Measurements from ENCODE around the gene RUFY3. TPM values are rescaled to one million over a fixed set of nuclear protein-coding genes. Genes with fewer than 3 reads are reported as not detected.
A peak's percentile ranks its signal among the peaks of the same experiment; 100 is the strongest.

RUFY3 gene
- 100 to 1,000 TPM in 1 of 2 donors, 10 to 100 TPM in 1; 61.5 to 122 TPM for total RNA-seq
- 10 to 100 TPM; 17.2 to 25.0 TPM for polyA plus RNA-seq
- long read RNA-seq, donor 1, partial matches to known transcripts = 5 of 12 reads
- long read RNA-seq, donor 1, other reads (novel, unspliced or antisense) = 0 of 12 reads
- long read RNA-seq, donor 2, partial matches to known transcripts = 16 of 25 reads
- long read RNA-seq, donor 2, other reads (novel, unspliced or antisense) = 9 of 25 reads
- long read RNA-seq, donor 3, partial matches to known transcripts = 0 of 1 reads
- long read RNA-seq, donor 3, other reads (novel, unspliced or antisense) = 0 of 1 reads
- long read RNA-seq, donor 4, partial matches to known transcripts = 0 of 2 reads
- long read RNA-seq, donor 4, other reads (novel, unspliced or antisense) = 0 of 2 reads
- long read RNA-seq, donor 5, transcript RUFY3-203 (12 exons, 2,143 nt) = major isoform, 5 of 9 reads
- long read RNA-seq, donor 5, partial matches to known transcripts = 0 of 9 reads
- long read RNA-seq, donor 5, other reads (novel, unspliced or antisense) = 0 of 9 reads

- no peak within 1 kb of the TSS for H3K4me3 ChIP-seq
- WGBS, 2 donors = 57 to 71% methylated on average over 3 of the region's 3 CpGs
- H3K9me3 ChIP-seq (ENCODE audit: control insufficient read depth in 4 of 4, insufficient read depth in 3 of 4, low read length in 3 of 4) = no peaks in the 10 kb centered on the region
- no peaks in the 10 kb centered on the region for H3K27me3 ChIP-seq (ENCODE audit: control insufficient read depth in 3 of 3, insufficient read depth in 3 of 3, low read length in 2 of 3)
- peak within 1 kb of the TSS; percentile 9 to 74 for H3K9ac ChIP-seq (ENCODE audit: insufficient read depth in 1 of 2, low read length in 2 of 2)
- peak within 1 kb of the TSS in 1 of 2 donors; percentile 65 for H3K27ac ChIP-seq (ENCODE audit: low read depth in 1 of 2, low read length in 1 of 2)
- ATAC-seq (ENCODE audit: insufficient read depth, low FRiP score) (peak; percentile 60), DNase-seq (peak; percentile 57 to 84 (median 73))
- H3K4me1 ChIP-seq (ENCODE audit: control insufficient read depth in 5 of 5, insufficient read depth in 5 of 5, low read length in 5 of 5) = peaks cover 0 to 22% (median 4%) of the 10 kb centered on the region in 5 donors
- H3K36me3 ChIP-seq (ENCODE audit: control insufficient read depth in 4 of 4, insufficient read depth in 4 of 4, low read length in 4 of 4) = no peaks in the 10 kb centered on the region
- no peak for TF ChIP-seq CTCF (IDR thresholded peaks at IDR 0.05; ENCODE audit: control extremely low read depth, extremely low read depth)
These were observed at the start of gene RUFY3 for GRCh38 chr4:70721747-70722146. TSS of gene RUFY3 (plus strand) at chr4:70721964. CDS start at chr4:70722574, 610 bp downstream.

GRCh38 chr4:70674191-70674590, 47.6 kb upstream of the RUFY3 start:
- no peaks in the 10 kb centered on the region for H3K9me3 ChIP-seq (ENCODE audit: control insufficient read depth in 4 of 4, insufficient read depth in 3 of 4, low read length in 3 of 4)
- no peak overlapping the region for H3K4me3 ChIP-seq
- ATAC-seq (ENCODE audit: insufficient read depth, low FRiP score) (no peak), DNase-seq (peak in 2 of 3 donors; percentile 59 to 68)
- peaks cover 0 to 16% (median 0%) of the 10 kb centered on the region in 5 donors for H3K4me1 ChIP-seq (ENCODE audit: control insufficient read depth in 5 of 5, insufficient read depth in 5 of 5, low read length in 5 of 5)
- H3K9ac ChIP-seq (ENCODE audit: insufficient read depth in 1 of 2, low read length in 2 of 2) = no peak overlapping the region
- no peak overlapping the region for H3K27ac ChIP-seq (ENCODE audit: low read depth in 1 of 2, low read length in 1 of 2)
- no peak for TF ChIP-seq CTCF (IDR thresholded peaks at IDR 0.05; ENCODE audit: control extremely low read depth, extremely low read depth)
- no peaks in the 10 kb centered on the region for H3K36me3 ChIP-seq (ENCODE audit: control insufficient read depth in 4 of 4, insufficient read depth in 4 of 4, low read length in 4 of 4)
- H3K27me3 ChIP-seq (ENCODE audit: control insufficient read depth in 3 of 3, insufficient read depth in 3 of 3, low read length in 2 of 3) = no peaks in the 10 kb centered on the region

GRCh38 chr4:70674731-70675130, 47.0 kb upstream of the RUFY3 start:
- DNase-seq = peak in 2 of 3 donors; percentile 61 to 76
- Histone ChIP-seq H3K4me3 (no peak overlapping the region), H3K27me3 (ENCODE audit: control insufficient read depth in 3 of 3, insufficient read depth in 3 of 3, low read length in 2 of 3) (no peaks in the 10 kb centered on the region), H3K27ac (ENCODE audit: low read depth in 1 of 2, low read length in 1 of 2) (no peak overlapping the region), H3K36me3 (ENCODE audit: control insufficient read depth in 4 of 4, insufficient read depth in 4 of 4, low read length in 4 of 4) (no peaks in the 10 kb centered on the region), H3K4me1 (ENCODE audit: control insufficient read depth in 5 of 5, insufficient read depth in 5 of 5, low read length in 5 of 5) (peaks cover 0 to 16% (median 0%) of the 10 kb centered on the region in 5 donors), H3K9ac (ENCODE audit: insufficient read depth in 1 of 2, low read length in 2 of 2) (no peak overlapping the region), H3K9me3 (ENCODE audit: control insufficient read depth in 4 of 4, insufficient read depth in 3 of 4, low read length in 3 of 4) (no peaks in the 10 kb centered on the region)
- no peak for ATAC-seq (ENCODE audit: insufficient read depth, low FRiP score)
- no peak for TF ChIP-seq CTCF (IDR thresholded peaks at IDR 0.05; ENCODE audit: control extremely low read depth, extremely low read depth)
- 53 to 80% methylated on average over 1 of the region's 1 CpG for WGBS, 2 donors

Data from lung (tissue), 16 donors.